GM12864 (cell line): ENCODE results near the gene EPHB3.

Source experiments
- DNase-seq: peaks from one replicate; pipeline ENCODE4 v3.0.0-alpha.2; 2011; ENCODE audit warnings: low read depth
- H3K4me3 ChIP-seq: 2 replicates; pipeline ENCODE4 v1.5.1; 2011; ENCODE audit warnings: mild to moderate bottlenecking, low read depth, low read length, control low read depth
- TF ChIP-seq, protein P1 (sequence below): IDR thresholded peaks from 2 replicates; pipeline ENCODE4 v1.5.1; 2011; ENCODE audit warnings: low read depth, mild to moderate bottlenecking, moderate library complexity, low read length, control low read depth, inconsistent platforms; ENCODE audit errors: missing control alignments

EPHB3 gene

DNA sequence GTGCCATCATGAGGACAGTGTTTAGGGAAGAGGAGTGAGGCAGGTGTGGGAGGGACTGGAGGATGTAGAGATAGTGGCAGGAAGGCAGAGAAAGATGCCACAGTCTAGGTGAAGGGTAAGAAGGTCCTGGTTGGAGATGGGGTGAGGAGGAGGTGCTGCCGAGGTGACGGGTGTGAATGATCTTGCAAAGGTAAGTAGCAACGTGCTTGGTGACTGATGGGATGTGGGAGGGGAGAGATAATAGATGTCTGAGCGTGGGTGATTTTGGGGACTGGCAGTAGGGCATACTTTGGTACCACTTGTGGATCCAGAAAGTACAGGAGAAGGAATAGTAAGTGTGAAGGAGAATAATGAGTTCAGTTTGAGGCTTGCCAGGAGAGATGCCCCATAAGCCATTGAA lies 27.2 kb downstream of the EPHB3 start:
- TF ChIP-seq, protein P1, sequence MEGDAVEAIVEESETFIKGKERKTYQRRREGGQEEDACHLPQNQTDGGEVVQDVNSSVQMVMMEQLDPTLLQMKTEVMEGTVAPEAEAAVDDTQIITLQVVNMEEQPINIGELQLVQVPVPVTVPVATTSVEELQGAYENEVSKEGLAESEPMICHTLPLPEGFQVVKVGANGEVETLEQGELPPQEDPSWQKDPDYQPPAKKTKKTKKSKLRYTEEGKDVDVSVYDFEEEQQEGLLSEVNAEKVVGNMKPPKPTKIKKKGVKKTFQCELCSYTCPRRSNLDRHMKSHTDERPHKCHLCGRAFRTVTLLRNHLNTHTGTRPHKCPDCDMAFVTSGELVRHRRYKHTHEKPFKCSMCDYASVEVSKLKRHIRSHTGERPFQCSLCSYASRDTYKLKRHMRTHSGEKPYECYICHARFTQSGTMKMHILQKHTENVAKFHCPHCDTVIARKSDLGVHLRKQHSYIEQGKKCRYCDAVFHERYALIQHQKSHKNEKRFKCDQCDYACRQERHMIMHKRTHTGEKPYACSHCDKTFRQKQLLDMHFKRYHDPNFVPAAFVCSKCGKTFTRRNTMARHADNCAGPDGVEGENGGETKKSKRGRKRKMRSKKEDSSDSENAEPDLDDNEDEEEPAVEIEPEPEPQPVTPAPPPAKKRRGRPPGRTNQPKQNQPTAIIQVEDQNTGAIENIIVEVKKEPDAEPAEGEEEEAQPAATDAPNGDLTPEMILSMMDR: no peak

DNA sequence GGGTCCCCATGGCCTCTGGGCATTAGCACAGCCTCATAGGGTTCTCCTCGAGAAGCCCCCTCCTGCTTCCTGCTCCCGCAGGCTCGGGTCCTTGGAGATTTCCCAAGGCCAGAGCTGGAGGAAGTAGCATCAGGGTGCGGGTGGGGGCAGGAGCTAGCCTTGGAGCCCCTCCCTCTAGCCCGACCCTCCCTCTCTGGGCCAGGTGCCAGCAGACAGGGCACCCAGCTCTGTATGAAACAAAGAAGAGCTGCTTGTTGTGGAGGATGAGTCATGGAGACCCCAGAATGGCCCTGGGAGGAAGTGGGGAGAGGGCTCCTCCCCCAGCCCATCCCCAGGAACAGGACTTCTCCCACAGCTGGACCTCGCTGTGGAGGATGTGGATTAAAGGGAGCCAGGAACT lies 29.2 kb downstream of the EPHB3 start:
- no peak for DNase-seq
- TF ChIP-seq, protein P1: no peak
- no peak overlapping the region for H3K4me3 ChIP-seq

More for the DNA sequence above, 27.2 kb downstream of the EPHB3 start:
- DNase-seq: no peak
- no peak overlapping the region for H3K4me3 ChIP-seq

DNA sequence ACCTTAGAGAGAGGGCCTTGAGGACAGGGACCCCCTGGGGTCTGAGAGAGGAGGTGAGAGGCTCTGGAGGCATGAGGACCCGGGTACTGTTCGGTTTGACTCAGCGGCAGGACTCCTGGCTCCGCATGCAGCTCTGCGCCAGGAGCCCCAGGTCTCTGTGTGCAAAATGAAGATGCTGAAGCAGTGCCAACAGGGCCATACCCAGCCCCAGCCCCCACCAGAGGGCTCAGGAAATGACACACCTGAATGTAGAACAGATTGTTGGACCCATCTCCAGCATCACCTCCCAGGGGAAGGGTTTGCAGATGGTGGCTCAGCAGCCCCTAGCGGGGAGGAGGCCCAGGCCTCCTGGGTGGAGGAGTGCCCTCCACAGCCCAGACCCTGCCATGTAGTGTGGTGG lies 30.2 kb downstream of the EPHB3 start:
- no peak for DNase-seq
- TF ChIP-seq, protein P1: no peak
- H3K4me3 ChIP-seq: no peak overlapping the region

DNA sequence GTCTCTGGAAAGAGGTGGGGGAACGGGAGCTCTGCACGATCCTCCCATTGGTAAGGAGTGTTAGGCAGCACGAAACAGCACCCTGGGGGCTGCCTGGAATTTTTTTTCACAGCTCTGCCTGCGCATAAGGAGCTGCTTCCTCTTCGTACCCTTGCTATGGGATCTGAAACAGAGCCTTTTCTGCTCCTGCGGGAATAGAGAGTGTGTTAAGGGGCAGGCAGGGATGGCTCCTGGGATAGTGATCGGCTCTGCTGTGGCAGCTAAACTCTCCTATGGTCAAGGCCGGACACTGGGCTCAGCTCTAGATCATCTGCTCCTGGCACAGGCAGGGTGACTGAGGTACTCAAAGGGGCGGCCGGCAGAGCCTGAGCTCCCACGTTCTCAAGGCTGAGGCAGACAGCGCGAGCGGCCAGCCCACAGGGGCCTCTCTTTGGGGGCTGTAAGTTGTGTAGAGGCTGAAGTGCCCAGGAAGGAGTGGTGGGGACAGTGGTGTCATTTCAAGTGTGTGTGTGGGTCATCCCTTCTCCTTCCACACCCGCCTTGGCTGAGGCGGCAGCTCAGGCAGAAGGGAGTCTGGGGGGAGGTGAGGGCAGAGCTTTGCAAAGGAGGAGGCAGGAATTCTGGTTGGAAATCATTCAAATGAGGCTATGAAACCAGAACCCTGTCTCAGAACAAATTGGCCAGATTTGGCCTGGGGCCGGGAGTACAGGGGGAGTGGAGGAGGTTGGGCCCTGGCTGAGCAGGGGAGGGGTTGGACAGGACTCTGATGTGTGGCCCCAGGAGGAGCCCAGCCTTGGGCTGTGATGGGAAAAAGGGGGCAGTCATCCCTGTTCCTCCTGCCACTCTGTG lies 31.0 kb downstream of the EPHB3 start:
- TF ChIP-seq, protein P1: no peak
- H3K4me3 ChIP-seq: no peak overlapping the region
- no peak for DNase-seq

DNA sequence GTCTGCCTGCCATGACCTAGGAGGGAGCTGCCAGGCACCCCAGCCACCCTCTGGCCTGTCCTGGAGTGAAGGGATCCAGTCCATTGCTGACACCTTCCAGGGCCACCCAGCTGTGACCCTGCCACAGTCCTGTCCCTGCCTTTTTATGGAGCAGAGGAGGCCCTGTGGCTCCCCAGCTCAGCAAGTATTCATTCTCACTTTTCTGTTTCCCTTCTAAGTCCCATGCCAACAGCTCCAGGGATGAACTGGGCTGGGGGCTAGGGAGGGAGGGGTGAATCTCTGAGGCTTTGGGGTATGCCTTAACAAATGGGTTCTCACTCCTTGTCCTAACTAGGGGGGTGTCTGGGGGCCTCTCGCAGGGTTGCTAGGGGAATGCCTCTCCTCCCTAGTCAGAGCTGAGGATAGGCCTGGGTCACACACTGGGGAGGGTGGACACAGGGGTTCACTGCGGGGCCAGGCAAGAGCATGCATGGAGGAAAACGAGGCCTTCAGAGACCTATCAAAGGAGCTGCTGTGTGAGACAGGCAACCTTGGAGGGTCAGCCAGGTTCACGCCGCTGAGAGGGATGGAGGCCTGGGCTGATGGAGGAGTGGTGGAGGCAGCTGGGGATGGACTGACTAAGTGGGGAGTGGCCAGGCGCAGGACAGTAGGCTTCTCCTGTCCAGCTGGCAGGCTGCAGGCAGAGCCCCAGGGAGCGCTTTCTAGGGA lies 31.8 kb downstream of the EPHB3 start:
- no peak overlapping the region for H3K4me3 ChIP-seq
- TF ChIP-seq, protein P1: no peak
- no peak for DNase-seq

DNA sequence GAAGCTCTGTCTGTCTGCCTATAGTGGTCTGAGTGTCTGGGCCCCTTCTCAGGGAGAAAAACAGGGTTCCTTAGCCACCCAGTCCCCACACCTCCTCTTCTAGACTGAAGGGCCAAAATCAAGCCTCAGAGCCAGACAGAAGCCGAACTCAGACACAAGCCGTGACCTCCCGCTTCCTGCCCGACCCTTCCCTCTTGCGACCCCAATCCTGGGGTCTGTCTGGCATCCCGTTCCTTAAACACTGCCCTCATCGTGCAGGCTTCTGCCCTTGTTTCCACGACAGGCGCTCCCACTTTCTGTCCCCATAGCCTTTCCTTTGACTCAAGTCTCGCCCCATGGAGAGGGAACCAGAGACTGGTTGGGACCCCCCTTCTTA lies 32.3 kb downstream of the EPHB3 start:
- TF ChIP-seq, protein P1: no peak
- no peak overlapping the region for H3K4me3 ChIP-seq
- no peak for DNase-seq
